LoVo (cell line): Measurements from ENCODE around the gene CEP76.
"Not testable (repeated sequence)": the region's sequence is repeated elsewhere in the genome, so short reads cannot be mapped to it uniquely, and the experiment has no call there.

Source experiments
- DNase-seq: peaks from one replicate; pipeline ENCODE4 v3.0.0-alpha.2; 2016; ENCODE audit warnings: low spot score

Gene CEP76

DNA sequence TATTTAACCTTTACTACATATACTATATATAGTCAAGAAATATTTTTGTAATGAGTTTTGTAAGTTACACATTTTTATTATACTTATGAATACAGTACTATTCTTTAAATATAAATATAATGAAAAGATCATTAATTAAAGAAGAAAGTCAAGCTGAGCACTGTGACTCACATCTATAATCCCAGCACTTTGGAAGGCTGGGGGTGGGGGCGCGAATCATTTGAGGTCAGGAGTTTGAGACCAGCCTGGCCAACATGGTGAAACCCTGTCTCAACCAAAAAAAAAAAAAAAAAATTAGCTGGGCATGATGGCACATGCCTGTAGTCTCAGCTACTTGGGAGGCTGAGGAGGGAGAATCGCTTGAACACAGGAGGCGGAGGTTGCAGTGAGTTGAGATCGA lies 58.8 kb downstream of the CEP76 start:
- DNase-seq, result not testable (repeated sequence)

DNA sequence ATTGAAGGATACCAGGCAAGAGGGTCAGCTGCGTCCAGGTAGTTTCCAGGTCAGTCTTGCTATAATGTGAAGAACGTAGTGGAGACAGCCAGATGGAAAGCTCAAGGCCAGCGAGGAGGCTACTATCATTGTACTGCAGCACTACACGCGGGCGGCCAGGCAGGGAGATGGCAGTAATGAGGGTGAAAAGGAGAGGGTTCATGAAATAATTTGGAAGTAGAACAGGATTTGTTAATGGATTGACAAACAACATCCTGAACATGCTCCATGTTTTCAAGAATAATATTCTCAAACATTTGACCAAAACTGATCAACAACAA lies 61.7 kb downstream of the CEP76 start:
- no peak for DNase-seq

DNA sequence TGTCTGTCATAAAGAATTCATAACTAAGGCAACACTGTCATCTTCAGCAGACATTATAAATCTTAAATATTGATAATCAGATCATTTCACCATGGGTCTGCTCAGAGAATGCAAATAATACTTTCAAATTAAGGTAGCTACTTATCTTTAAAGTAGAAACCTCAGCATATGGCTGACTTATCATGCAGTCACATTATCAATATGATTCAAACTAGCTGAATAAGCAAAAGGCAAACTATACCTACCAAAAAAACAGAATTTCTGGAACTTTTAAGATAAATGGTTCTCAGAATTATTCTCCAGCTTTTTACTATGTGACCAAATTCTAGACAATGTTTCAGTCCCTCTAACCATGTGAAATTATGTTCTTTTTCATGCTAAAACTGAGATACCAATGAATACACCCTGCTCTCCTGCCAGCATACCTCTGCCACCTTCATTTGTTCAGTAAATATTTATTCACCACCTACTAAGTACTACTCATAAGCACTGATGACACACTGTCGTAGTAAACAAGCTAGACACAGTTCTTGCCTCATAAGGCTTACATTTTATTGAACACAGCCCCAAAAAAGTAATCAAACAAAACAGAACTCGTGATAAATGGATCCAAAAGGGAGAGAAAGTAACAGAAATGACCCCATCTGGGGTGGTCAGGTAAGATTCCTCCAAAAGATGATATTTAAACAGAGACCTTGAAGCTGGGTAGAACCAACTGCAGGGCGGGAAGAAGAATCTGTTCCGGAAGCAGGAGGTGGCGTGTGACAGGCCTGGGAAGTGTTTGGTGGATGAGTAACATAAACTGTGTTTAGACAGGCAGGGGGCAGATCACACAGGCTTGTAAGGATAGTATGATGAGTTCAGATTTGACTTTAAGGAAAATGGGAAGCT lies 62.3 kb downstream of the CEP76 start:
- no peak for DNase-seq

DNA sequence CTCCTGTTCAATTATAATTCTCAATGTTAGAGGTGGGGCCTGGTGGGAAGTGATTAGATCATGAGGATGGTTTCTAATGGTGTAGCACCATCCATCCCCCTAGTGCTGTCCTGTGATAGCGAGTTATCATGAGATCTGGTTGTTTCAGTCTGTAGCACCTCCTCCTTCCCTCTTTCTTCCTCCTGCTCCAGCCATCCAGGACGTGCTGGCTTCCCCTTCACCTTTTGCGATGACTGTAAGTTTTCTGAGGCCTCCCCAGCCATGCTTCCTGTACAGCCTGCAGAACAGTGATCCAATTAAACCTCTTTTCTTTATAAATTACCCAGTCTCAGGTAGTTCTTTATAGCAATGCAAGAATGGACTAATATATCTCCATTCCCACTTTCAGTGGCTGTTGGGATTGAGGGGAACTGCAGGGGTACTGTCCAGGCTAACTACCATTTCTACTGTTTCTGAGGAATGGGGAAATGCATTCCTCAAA lies 63.8 kb downstream of the CEP76 start:
- no peak for DNase-seq

DNA sequence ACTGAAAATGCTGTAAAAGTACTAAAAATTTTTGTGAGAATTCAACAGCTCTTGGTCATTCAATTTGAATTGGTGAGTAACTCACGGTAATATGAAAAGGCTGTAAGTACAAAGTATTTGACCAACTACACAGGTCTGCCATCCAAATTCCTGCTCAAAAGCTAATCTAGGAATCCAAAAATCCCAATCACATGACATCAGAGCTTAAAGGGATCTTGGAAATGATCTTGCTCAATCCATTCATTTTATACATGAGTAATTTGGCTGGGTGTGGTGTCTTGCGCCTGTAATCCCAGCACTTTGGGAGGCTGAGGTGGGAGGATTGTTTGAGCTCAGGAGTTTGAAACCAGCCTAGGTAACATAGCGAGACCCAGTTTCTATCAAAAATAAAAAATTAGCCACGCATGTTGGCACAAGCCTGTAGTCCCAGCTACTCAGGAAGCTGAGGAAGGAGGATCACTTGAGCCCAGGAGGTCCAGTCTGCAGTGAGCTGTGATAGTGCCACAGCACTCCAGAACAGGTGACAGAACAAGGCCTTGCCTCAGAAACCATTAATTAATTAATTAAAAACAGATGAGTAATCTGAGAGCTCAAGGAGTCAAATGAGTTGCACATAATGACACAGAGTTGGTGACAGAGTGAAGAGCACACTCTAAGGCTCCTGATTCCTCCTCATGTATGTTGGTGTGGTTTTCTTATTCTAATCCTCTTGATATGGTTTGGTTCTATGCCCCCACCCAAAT lies 64.5 kb downstream of the CEP76 start:
- DNase-seq, result no peak

DNA sequence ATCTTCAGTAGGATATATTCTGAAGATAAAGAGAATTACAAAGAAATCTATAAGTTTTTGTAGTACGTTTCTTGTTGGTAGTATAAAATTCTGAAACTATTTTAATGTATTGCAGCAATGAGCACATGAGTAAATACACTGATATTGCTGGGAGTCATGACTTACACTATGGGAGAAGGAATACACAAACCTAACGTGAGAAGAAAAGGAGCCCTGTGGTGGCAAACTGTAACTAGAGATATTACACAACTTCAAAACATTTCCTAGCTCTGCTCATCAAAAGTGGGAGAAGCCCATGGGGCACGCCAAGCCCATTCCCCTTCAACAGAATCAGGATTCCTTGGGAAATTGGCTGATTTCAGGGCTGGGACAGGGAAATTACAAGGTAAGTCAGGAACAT lies 65.1 kb downstream of the CEP76 start:
- no peak for DNase-seq

DNA sequence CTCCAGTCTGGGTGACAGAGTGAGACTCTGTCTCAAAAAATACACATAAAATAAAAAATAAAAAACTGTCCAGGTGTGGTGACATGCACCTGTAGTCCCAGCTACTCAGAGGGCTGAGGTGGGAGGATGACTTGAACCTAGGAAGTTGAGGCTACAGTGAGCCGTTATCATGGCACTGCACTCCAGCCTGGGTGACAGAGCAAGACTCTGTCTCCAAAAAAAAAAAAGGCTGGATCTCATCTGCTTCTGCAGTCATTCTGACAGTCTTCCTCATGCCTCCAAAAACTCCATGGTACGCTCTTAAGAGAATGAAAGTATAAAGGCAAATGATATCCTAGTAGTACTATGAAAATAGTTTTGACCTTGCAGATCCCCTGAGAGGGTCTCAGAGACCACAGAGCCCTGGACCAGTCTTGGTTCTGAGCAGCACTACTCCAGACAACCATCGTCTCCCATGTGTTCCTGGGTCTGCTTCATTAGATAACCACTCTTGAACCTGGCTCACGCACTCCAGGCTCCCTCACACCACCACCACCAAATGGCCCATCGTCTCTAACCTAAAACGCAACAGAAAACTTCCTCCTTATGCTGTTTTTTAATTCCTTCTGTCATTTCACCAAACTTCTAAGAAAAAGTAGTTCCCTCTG lies 70.6 kb downstream of the CEP76 start:
- no peak for DNase-seq

DNA sequence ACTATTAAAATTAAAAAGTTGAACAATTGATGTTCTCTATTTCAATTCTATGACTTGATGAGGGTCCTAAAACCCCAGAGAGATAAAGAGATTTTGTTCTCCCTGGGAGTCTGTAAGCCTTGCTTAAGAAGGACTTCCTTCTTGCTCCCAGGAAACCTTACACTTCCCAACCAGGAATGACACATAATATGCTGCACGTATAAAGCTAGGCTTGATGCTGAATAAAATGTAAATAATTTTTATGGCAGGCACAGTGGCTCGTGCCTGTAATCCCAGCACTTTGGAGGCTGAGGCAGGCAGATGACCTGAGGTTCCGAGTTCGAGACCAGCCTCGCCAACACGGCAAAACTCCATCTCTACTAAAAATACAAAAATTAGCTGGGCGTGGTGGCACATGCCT lies 72.4 kb downstream of the CEP76 start:
- DNase-seq, result no peak

DNA sequence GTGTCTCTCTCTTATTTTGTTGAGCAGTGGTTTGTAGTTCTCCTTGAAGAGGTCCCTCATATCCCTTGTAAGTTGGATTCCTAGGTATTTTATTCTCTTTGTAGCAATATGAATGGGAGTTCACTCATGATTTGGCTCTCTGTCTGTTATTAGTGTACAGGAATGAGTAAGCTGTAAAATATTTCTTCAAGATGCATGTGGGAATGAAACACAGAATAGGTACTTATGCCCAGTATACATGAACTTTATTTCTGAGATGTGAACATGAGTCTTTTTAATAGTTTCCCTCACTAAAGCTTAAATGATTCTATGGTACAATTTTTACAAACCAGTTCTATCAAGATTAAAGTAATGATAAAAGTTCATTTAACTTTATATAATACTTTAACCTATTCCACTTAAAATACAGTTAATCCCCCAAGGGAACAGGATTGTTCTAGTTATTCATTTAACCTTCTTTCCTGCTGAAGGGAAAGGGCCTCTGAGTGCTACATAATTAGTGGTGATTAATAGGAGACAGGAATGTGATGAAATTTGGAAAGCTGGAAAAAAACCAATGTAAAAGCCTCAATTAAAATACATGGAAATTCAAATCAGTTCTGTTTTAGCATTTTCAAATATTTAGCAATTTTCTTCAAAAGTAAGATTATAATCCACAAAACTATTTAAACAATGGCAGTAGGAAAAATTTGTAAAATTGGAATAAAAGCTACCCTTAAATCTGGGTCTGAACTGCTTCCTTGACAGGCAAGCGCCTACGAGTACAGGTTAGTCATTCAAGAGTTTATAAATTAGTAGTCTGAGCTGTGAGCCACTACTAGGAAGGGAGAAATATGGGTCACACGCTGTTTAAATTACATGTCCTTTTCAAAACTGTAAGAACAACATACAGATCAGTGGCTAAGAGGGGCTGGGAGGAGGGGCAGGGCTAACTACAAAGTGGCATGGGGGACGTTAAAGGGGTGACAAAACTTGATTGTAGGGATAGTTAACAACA lies 73.5 kb downstream of the CEP76 start:
- no peak for DNase-seq

DNA sequence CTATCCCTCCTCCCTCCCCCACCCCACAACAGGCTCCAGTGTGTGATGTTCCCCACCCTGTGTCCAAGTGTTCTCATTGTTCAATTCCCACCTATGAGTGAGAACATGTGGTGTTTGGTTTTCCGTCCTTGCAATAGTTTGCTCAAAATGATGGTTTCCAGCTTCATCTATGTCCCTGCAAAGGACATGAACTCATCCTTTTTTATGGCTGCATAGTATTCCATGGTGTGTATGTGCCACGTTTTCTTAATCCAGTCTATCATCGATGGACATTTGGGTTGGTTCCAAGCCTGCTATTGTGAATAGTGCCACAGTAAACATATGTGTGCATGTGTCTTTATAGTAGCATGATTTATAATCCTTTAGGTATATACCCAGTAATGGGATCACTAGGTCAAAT lies 75.3 kb downstream of the CEP76 start:
- not testable (repeated sequence) for DNase-seq

DNA sequence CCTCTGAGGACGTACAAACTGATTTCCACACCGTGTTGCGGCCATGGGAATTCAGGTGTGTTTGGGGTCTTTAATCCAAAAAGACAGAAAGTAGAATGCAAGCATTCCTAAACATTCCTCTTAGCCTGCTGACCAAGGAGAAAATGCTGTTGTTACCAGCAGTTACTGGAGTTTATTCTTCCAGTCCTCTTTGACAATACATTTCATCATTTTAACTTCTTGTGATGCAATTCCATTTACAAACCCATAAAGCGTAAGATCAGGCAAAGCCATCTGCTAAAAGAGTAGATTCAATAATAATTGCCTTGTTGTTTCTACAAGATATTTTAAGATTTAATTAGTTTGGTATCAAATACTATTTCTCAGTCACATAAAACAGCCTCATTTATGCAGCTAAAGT lies 77.3 kb downstream of the CEP76 start:
- no peak for DNase-seq
